Suprapubic skin (tissue), 4 donors: ENCODE data around the gene KIRREL3.

Source experiments
- CTCF ChIP-seq, 2 donors: fragments of 200-600 bp in 1 of 2; fragments of 450-650 bp in 1 of 2; sonication (generic) in 1 of 2; IDR thresholded peaks; one replicate each; pipeline ENCODE4 v1.5.1; 2016 to 2019; ENCODE audit warnings: antibody characterized with exemption in 2 of 2, mild to moderate bottlenecking in 1 of 2, moderate library complexity in 1 of 2
- POLR2A ChIP-seq, 2 donors: fragments of 450-650 bp; IDR thresholded peaks; one replicate each; pipeline ENCODE4 v1.6.1; 2017; ENCODE audit warnings: antibody characterized with exemption in 2 of 2, mild to moderate bottlenecking in 2 of 2, moderate library complexity in 2 of 2
- POLR2AphosphoS5 ChIP-seq, 3 donors: sonication (generic); formaldehyde crosslinking; IDR thresholded peaks; one replicate each; pipeline ENCODE4 v1.6.1; 2017; ENCODE audit warnings: antibody characterized with exemption in 3 of 3

- TF ChIP-seq CTCF (IDR thresholded peaks at IDR 0.05) (peak in 1 of 2 donors; percentile 18), POLR2A (IDR thresholded peaks at IDR 0.05) (no peak), POLR2AphosphoS5 (IDR thresholded peaks at IDR 0.05) (no peak)
Measured at GRCh38 chr11:126990716-126991480, 9.7 kb downstream of the KIRREL3 start.
